Vagina (tissue), 2 donors: Measurements from ENCODE around the gene PANK4. TPM values are rescaled to one million over a fixed set of nuclear protein-coding genes. Genes with fewer than 3 reads are reported as not detected.

Experiments used
- DNase-seq, 2 donors: peaks; one replicate each; pipeline ENCODE4 v3.0.0-alpha.2; 2017; ENCODE audit errors: extremely low spot score in 2 of 2
- H3K27ac ChIP-seq: fragments of 200-600 bp; sonication (generic); one replicate; pipeline ENCODE4 v1.5.1; 2019
- H3K27me3 ChIP-seq: fragments of 200-600 bp; sonication (generic); one replicate; pipeline ENCODE4 v1.5.1; 2019
- H3K36me3 ChIP-seq, 2 donors: fragments of 200-600 bp; sonication (generic); one replicate each; pipeline ENCODE4 v1.5.1; 2017 to 2019
- H3K4me1 ChIP-seq: fragments of 200-600 bp; sonication (generic); one replicate; pipeline ENCODE4 v1.5.1; 2019
- H3K4me3 ChIP-seq, 2 donors: fragments of 200-600 bp; sonication (generic); 1 replicate in 1 of 2; 2 replicates in 1 of 2; pipeline ENCODE4 v1.5.1; 2016 to 2019
- H3K9me3 ChIP-seq: fragments of 200-600 bp; sonication (generic); one replicate; pipeline ENCODE4 v1.5.1; 2019
- POLR2A ChIP-seq, 2 donors: fragments of 450-650 bp; IDR thresholded peaks; one replicate each; pipeline ENCODE4 v1.6.1; 2017; ENCODE audit warnings: antibody characterized with exemption in 2 of 2, mild to moderate bottlenecking in 2 of 2, moderate library complexity in 2 of 2
- POLR2AphosphoS5 ChIP-seq, 2 donors: sonication (generic); formaldehyde crosslinking; IDR thresholded peaks; one replicate each; pipeline ENCODE4 v1.9.0; 2017; ENCODE audit warnings: antibody characterized with exemption in 2 of 2, mild to moderate bottlenecking in 2 of 2, low read depth in 1 of 2; ENCODE audit not compliant: insufficient read depth in 1 of 2
- intact Hi-C: fragments of 100-400 bp; cut with DNase I; formaldehyde crosslinking; loops from one replicate; pipeline ENCODE4 v1.15.1; 2023
- total RNA-seq: library from RNA; depleted of rRNA; stranded (reverse); fragments of >200 nt; gene quantifications from one replicate; pipeline ENCODE4 v1.2.3, GENCODE V29; 2016
- TF ChIP-seq, protein P1 (sequence below), 3 experiments: fragments of 450-650 bp in 2 of 3; fragments of 200-600 bp in 1 of 3; sonication (generic) in 1 of 3; IDR thresholded peaks; one replicate each; pipeline ENCODE4 v1.5.1; 2017 to 2019; ENCODE audit warnings: antibody characterized with exemption in 3 of 3, mild to moderate bottlenecking in 2 of 3, moderate library complexity in 2 of 3

PANK4 gene
- total RNA-seq, 1 donor from 2014 or later = 39.5 TPM

- intact Hi-C loops = no loop called here
- no peak overlapping the region for H3K4me3 ChIP-seq
- TF ChIP-seq POLR2A (IDR thresholded peaks at IDR 0.05) = no peak
- no peak for TF ChIP-seq POLR2AphosphoS5 (IDR thresholded peaks at IDR 0.05; ENCODE audit: insufficient read depth in 1 of 2, low read depth in 1 of 2)
- TF ChIP-seq, protein P1, sequence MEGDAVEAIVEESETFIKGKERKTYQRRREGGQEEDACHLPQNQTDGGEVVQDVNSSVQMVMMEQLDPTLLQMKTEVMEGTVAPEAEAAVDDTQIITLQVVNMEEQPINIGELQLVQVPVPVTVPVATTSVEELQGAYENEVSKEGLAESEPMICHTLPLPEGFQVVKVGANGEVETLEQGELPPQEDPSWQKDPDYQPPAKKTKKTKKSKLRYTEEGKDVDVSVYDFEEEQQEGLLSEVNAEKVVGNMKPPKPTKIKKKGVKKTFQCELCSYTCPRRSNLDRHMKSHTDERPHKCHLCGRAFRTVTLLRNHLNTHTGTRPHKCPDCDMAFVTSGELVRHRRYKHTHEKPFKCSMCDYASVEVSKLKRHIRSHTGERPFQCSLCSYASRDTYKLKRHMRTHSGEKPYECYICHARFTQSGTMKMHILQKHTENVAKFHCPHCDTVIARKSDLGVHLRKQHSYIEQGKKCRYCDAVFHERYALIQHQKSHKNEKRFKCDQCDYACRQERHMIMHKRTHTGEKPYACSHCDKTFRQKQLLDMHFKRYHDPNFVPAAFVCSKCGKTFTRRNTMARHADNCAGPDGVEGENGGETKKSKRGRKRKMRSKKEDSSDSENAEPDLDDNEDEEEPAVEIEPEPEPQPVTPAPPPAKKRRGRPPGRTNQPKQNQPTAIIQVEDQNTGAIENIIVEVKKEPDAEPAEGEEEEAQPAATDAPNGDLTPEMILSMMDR (IDR thresholded peaks at IDR 0.05) = no peak
- no peaks in the 10 kb centered on the region for H3K27me3 ChIP-seq
- no peak overlapping the region for H3K27ac ChIP-seq
- no peaks in the 10 kb centered on the region for H3K9me3 ChIP-seq
- H3K4me1 ChIP-seq = peaks cover 18% of the 10 kb centered on the region
- H3K36me3 ChIP-seq = peaks cover 0 to 69% of the 10 kb centered on the region in 2 donors
- no peak for DNase-seq
These were observed 6.7 kb downstream of the PANK4 start for GRCh38 chr1:2519729-2520128.

DNA sequence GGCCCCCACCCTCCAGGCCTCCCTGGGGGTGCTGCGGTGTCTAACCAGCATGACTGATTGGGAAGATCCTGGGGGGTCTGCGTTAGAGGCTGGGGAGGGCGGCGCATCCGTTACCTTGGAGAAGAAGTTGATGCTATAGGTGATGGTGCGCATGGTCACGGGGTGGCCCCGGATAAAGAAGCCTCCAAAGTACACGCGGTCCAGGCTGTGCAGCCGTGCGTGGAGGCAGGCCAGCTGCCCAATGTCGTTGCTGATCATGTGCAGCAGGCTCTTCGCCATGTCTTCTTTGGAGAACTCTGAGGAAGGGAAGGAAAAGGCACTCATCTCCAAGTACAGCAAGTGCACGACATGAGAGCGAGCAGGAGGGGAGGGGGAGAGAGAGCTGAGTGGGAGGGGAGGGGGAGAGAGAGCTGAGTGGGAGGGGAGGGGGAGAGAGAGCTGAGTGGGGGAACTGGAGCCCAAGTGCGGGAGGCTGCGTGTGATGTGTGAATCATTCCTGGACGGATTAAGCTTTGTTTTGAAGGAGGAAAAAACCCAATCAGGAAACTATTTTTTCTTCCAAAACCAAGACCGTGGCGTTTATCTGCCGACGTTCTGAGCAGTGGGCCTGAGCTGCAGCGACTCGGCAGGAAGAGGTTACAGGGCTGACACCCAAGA, 7.2 kb downstream of the PANK4 start:
- Histone ChIP-seq H3K36me3 (peaks cover 0 to 70% of the 10 kb centered on the region in 2 donors), H3K4me3 (no peak overlapping the region), H3K27me3 (no peaks in the 10 kb centered on the region), H3K9me3 (no peaks in the 10 kb centered on the region), H3K4me1 (peaks cover 12% of the 10 kb centered on the region), H3K27ac (no peak overlapping the region)
- TF ChIP-seq POLR2AphosphoS5 (IDR thresholded peaks at IDR 0.05; ENCODE audit: insufficient read depth in 1 of 2, low read depth in 1 of 2) (no peak), POLR2A (IDR thresholded peaks at IDR 0.05) (no peak)
- TF ChIP-seq, protein P1 (IDR thresholded peaks at IDR 0.05) = no peak
- no peak for DNase-seq
- intact Hi-C loops = no loop called here

- Histone ChIP-seq H3K36me3 (peaks cover 0 to 77% of the 10 kb centered on the region in 2 donors), H3K9me3 (no peaks in the 10 kb centered on the region), H3K27me3 (no peaks in the 10 kb centered on the region), H3K27ac (no peak overlapping the region), H3K4me3 (no peak overlapping the region), H3K4me1 (peaks cover 6% of the 10 kb centered on the region)
- TF ChIP-seq, protein P1 (IDR thresholded peaks at IDR 0.05) = no peak
- TF ChIP-seq POLR2AphosphoS5 (IDR thresholded peaks at IDR 0.05; ENCODE audit: insufficient read depth in 1 of 2, low read depth in 1 of 2) = no peak
- no peak for TF ChIP-seq POLR2A (IDR thresholded peaks at IDR 0.05)
- intact Hi-C loops = no loop called here
- no peak for DNase-seq
These were observed 7.9 kb downstream of the PANK4 start for GRCh38 chr1:2518528-2518927.

GRCh38 chr1:2517966-2518365, 8.4 kb downstream of the PANK4 start:
- Histone ChIP-seq H3K36me3 (peaks cover 0 to 82% of the 10 kb centered on the region in 2 donors), H3K9me3 (no peaks in the 10 kb centered on the region), H3K4me3 (no peak overlapping the region), H3K4me1 (no peaks in the 10 kb centered on the region), H3K27me3 (no peaks in the 10 kb centered on the region), H3K27ac (no peak overlapping the region)
- no peak for DNase-seq
- intact Hi-C loops = no loop called here
- TF ChIP-seq POLR2AphosphoS5 (IDR thresholded peaks at IDR 0.05; ENCODE audit: insufficient read depth in 1 of 2, low read depth in 1 of 2) = no peak

DNA sequence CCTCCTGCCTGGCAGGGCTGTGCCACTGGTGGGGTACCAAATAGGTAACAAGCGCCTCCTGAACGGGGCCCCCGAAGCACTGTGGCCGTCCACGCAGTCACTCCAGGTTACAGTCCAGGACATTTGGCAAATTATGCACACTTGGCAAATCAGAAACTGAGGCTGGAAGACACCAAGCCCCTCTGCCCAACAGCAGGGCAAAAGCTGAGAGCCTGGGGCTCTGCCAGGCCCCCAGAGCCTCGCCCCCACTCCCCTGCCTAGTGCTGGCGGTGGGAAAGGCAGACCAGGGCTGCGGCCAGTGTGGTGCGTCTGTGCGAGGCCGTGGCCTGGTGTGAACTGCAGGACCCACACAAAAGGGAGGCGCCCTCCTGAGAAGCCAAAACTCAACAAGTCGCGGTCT, 9.4 kb downstream of the PANK4 start:
- no peak for DNase-seq
- Histone ChIP-seq H3K4me1 (no peaks in the 10 kb centered on the region), H3K9me3 (no peaks in the 10 kb centered on the region), H3K4me3 (no peak overlapping the region), H3K27me3 (no peaks in the 10 kb centered on the region), H3K36me3 (peaks cover 0 to 93% of the 10 kb centered on the region in 2 donors), H3K27ac (no peak overlapping the region)
- TF ChIP-seq POLR2AphosphoS5 (IDR thresholded peaks at IDR 0.05; ENCODE audit: insufficient read depth in 1 of 2, low read depth in 1 of 2) = no peak
- TF ChIP-seq, protein P1 (IDR thresholded peaks at IDR 0.05) = no peak
- TF ChIP-seq POLR2A (IDR thresholded peaks at IDR 0.05) = no peak
- intact Hi-C loops = no loop called here
